Activated CD4-positive, alpha-beta T cell treated with anti-CD3 and anti-CD28 coated beads, Interleukin-2, amount 10 ng/mL, durations not matched to agents 7 days and 5 days (primary cell): ENCODE measurements around the gene ERI3. TPM values are rescaled to one million over a fixed set of nuclear protein-coding genes. Genes with fewer than 3 reads are reported as not detected.

Experiments
- CTCF ChIA-PET: fragments of 350-600 bp; sonication (Branson Sonifier 250); formaldehyde crosslinking; loops from one replicate; lab custom pipeline; 2021; ENCODE audit warnings: antibody characterized with exemption; lab: Charles Lee
- POLR2A ChIA-PET: fragments of 350-600 bp; sonication (Branson Sonifier 250); formaldehyde crosslinking; loops from one replicate; lab custom pipeline; 2021; ENCODE audit warnings: antibody characterized with exemption; lab: Charles Lee
- DNase-seq: peaks from one replicate; pipeline ENCODE4 v3.0.0-alpha.2; 2020
- H3K27ac Mint-ChIP-seq: one replicate; pipeline ENCODE4 v1.8.0; 2021; ENCODE audit warnings: mild to moderate bottlenecking, moderate library complexity, mixed read lengths
- H3K27me3 Mint-ChIP-seq: one replicate; pipeline ENCODE4 v1.8.0; 2021; ENCODE audit warnings: mixed read lengths
- H3K36me3 Mint-ChIP-seq: one replicate; pipeline ENCODE4 v1.8.0; 2021; ENCODE audit warnings: low read depth, mixed read lengths
- H3K4me1 Mint-ChIP-seq: one replicate; pipeline ENCODE4 v1.8.0; 2021; ENCODE audit warnings: mixed read lengths
- H3K4me3 Mint-ChIP-seq: one replicate; pipeline ENCODE4 v1.8.0; 2021; ENCODE audit warnings: mild to moderate bottlenecking, moderate library complexity, mixed read lengths
- H3K9me3 Mint-ChIP-seq: one replicate; pipeline ENCODE4 v1.8.0; 2021; ENCODE audit warnings: mixed read lengths
- total RNA-seq, 2 experiments: library from RNA; stranded (reverse); gene quantifications; one replicate each; pipeline ENCODE4 v1.2.3, GENCODE V29; 2021

ERI3 gene
- total RNA-seq, 2 experiments from 2014 or later, result 27.8 to 29.2 TPM

GRCh38 chr1:44366371-44366975, 11.4 kb upstream of the ERI3 start:
- Mint-ChIP-seq H3K36me3 (no peaks in the 10 kb centered on the region), H3K27ac (no peak overlapping the region), H3K27me3 (no peaks in the 10 kb centered on the region), H3K9me3 (no peaks in the 10 kb centered on the region), H3K4me3 (no peak overlapping the region), H3K4me1 (no peaks in the 10 kb centered on the region)
- ChIA-PET POLR2A (no interaction called here), CTCF (no interaction called here)
- no peak for DNase-seq

- no peaks in the 10 kb centered on the region for H3K9me3 Mint-ChIP-seq
- H3K4me1 Mint-ChIP-seq, result no peaks in the 10 kb centered on the region
- DNase-seq, result no peak
- ChIA-PET CTCF (interaction anchor here (0.6 to 1.7 kb wide), 3 partner anchors 11 to 194 kb away, joined by 3 to 6 read pairs (median 3); no protein-coding TSS in a partner anchor), POLR2A (no interaction called here)
- H3K27ac Mint-ChIP-seq, result no peak overlapping the region
- H3K36me3 Mint-ChIP-seq, result no peaks in the 10 kb centered on the region
- H3K27me3 Mint-ChIP-seq, result no peaks in the 10 kb centered on the region
- no peak overlapping the region for H3K4me3 Mint-ChIP-seq
Measured at GRCh38 chr1:44361478-44361877, 6.4 kb upstream of the ERI3 start.

GRCh38 chr1:44359234-44359935, 4.3 kb upstream of the ERI3 start:
- no peaks in the 10 kb centered on the region for H3K9me3 Mint-ChIP-seq
- no peak for DNase-seq
- no peaks in the 10 kb centered on the region for H3K36me3 Mint-ChIP-seq
- ChIA-PET CTCF (no interaction called here), POLR2A (no interaction called here)
- no peaks in the 10 kb centered on the region for H3K27me3 Mint-ChIP-seq
- H3K4me3 Mint-ChIP-seq, result no peak overlapping the region
- peaks cover 13% of the 10 kb centered on the region for H3K4me1 Mint-ChIP-seq
- H3K27ac Mint-ChIP-seq, result no peak overlapping the region

- H3K36me3 Mint-ChIP-seq, result no peaks in the 10 kb centered on the region
- H3K4me3 Mint-ChIP-seq, result no peak overlapping the region
- no peak for DNase-seq
- H3K27me3 Mint-ChIP-seq, result no peaks in the 10 kb centered on the region
- H3K27ac Mint-ChIP-seq, result no peak overlapping the region
- no peaks in the 10 kb centered on the region for H3K9me3 Mint-ChIP-seq
- POLR2A ChIA-PET, result no interaction called here
- peaks cover 30% of the 10 kb centered on the region for H3K4me1 Mint-ChIP-seq
- CTCF ChIA-PET, result no interaction called here
Measured at GRCh38 chr1:44357710-44358109, 2.7 kb upstream of the ERI3 start.

GRCh38 chr1:44355582-44356305, 687 bp upstream of the ERI3 start:
- Mint-ChIP-seq H3K36me3 (peaks cover 2% of the 10 kb centered on the region), H3K9me3 (no peaks in the 10 kb centered on the region), H3K27me3 (no peaks in the 10 kb centered on the region), H3K4me3 (peak overlapping the region; percentile 94), H3K4me1 (peaks cover 32% of the 10 kb centered on the region), H3K27ac (peak overlapping the region; percentile 87)
- no peak for DNase-seq
- CTCF ChIA-PET, result interaction anchor here (1.1 to 1.4 kb wide), 2 partner anchors 25 to 40 kb away, joined by 3 to 4 read pairs; no protein-coding TSS in a partner anchor
- POLR2A ChIA-PET, result no interaction called here

GRCh38 chr1:44354268-44354839, 703 bp downstream of the ERI3 start:
- Mint-ChIP-seq H3K4me1 (peaks cover 32% of the 10 kb centered on the region), H3K9me3 (no peaks in the 10 kb centered on the region), H3K36me3 (peaks cover 2% of the 10 kb centered on the region), H3K27ac (peak overlapping the region; percentile 74), H3K4me3 (peak overlapping the region; percentile 89), H3K27me3 (no peaks in the 10 kb centered on the region)
- no peak for DNase-seq
- CTCF ChIA-PET, result interaction anchor here (0.6 to 1.1 kb wide), 2 partner anchors 39 to 376 kb away, joined by 3 read pairs; no protein-coding TSS in a partner anchor
- POLR2A ChIA-PET, result no interaction called here

GRCh38 chr1:44353604-44354003, 1.5 kb downstream of the ERI3 start:
- peak overlapping the region; percentile 89 for H3K4me3 Mint-ChIP-seq
- H3K36me3 Mint-ChIP-seq, result peaks cover 2% of the 10 kb centered on the region
- DNase-seq, result no peak
- POLR2A ChIA-PET, result no interaction called here
- H3K27ac Mint-ChIP-seq, result no peak overlapping the region
- no peaks in the 10 kb centered on the region for H3K27me3 Mint-ChIP-seq
- H3K4me1 Mint-ChIP-seq, result peaks cover 32% of the 10 kb centered on the region
- CTCF ChIA-PET, result no interaction called here
- H3K9me3 Mint-ChIP-seq, result no peaks in the 10 kb centered on the region

- POLR2A ChIA-PET, result no interaction called here
- Mint-ChIP-seq H3K27ac (no peak overlapping the region), H3K27me3 (no peaks in the 10 kb centered on the region), H3K9me3 (no peaks in the 10 kb centered on the region), H3K4me1 (peaks cover 32% of the 10 kb centered on the region), H3K36me3 (peaks cover 2% of the 10 kb centered on the region), H3K4me3 (no peak overlapping the region)
- CTCF ChIA-PET, result interaction anchor here (0.6 to 1.6 kb wide), 2 partner anchors 13 to 276 kb away, joined by 3 to 6 read pairs; no protein-coding TSS in a partner anchor
- DNase-seq, result no peak
Measured at GRCh38 chr1:44351289-44351688, 3.8 kb downstream of the ERI3 start.

- CTCF ChIA-PET, result interaction anchor here (1.8 kb wide), 1 partner anchor 16 kb away, joined by 4 read pairs; no protein-coding TSS in a partner anchor
- peaks cover 6% of the 10 kb centered on the region for H3K4me1 Mint-ChIP-seq
- no peaks in the 10 kb centered on the region for H3K27me3 Mint-ChIP-seq
- POLR2A ChIA-PET, result no interaction called here
- peaks cover 2% of the 10 kb centered on the region for H3K36me3 Mint-ChIP-seq
- DNase-seq, result no peak
- no peak overlapping the region for H3K27ac Mint-ChIP-seq
- no peak overlapping the region for H3K4me3 Mint-ChIP-seq
- H3K9me3 Mint-ChIP-seq, result no peaks in the 10 kb centered on the region
Measured at GRCh38 chr1:44348061-44348485, 7.0 kb downstream of the ERI3 start.

GRCh38 chr1:44347280-44347679, 7.8 kb downstream of the ERI3 start:
- Mint-ChIP-seq H3K9me3 (no peaks in the 10 kb centered on the region), H3K4me1 (no peaks in the 10 kb centered on the region), H3K36me3 (no peaks in the 10 kb centered on the region), H3K27me3 (no peaks in the 10 kb centered on the region), H3K4me3 (no peak overlapping the region), H3K27ac (no peak overlapping the region)
- no peak for DNase-seq
- CTCF ChIA-PET, result interaction anchor here (0.6 to 1.8 kb wide), 3 partner anchors 13 to 114 kb away, joined by 3 to 4 read pairs (median 3); no protein-coding TSS in a partner anchor
- POLR2A ChIA-PET, result no interaction called here

- CTCF ChIA-PET, result interaction anchor here (0.6 to 1.1 kb wide), 2 partner anchors 13 to 113 kb away, joined by 3 read pairs; no protein-coding TSS in a partner anchor
- no peaks in the 10 kb centered on the region for H3K4me1 Mint-ChIP-seq
- no peak overlapping the region for H3K4me3 Mint-ChIP-seq
- H3K27me3 Mint-ChIP-seq, result no peaks in the 10 kb centered on the region
- POLR2A ChIA-PET, result no interaction called here
- H3K27ac Mint-ChIP-seq, result no peak overlapping the region
- DNase-seq, result no peak
- H3K9me3 Mint-ChIP-seq, result no peaks in the 10 kb centered on the region
- H3K36me3 Mint-ChIP-seq, result no peaks in the 10 kb centered on the region
Measured at GRCh38 chr1:44346878-44347277, 8.2 kb downstream of the ERI3 start.

GRCh38 chr1:44346184-44346583, 8.9 kb downstream of the ERI3 start:
- no peak overlapping the region for H3K4me3 Mint-ChIP-seq
- no peaks in the 10 kb centered on the region for H3K9me3 Mint-ChIP-seq
- no peaks in the 10 kb centered on the region for H3K4me1 Mint-ChIP-seq
- no peaks in the 10 kb centered on the region for H3K27me3 Mint-ChIP-seq
- ChIA-PET CTCF (no interaction called here), POLR2A (no interaction called here)
- no peak overlapping the region for H3K27ac Mint-ChIP-seq
- no peaks in the 10 kb centered on the region for H3K36me3 Mint-ChIP-seq
- no peak for DNase-seq
